Sigmoid colon (tissue), 4 donors: Measurements from ENCODE around the gene PTPRE.

Source experiments
- EP300 ChIP-seq, 4 donors: sonication (generic); formaldehyde crosslinking; IDR thresholded peaks; one replicate each; pipeline ENCODE4 v1.6.1; 2017; ENCODE audit warnings: antibody characterized with exemption in 4 of 4
- POLR2A ChIP-seq, 2 donors: fragments of 450-650 bp; IDR thresholded peaks; one replicate each; pipeline ENCODE4 v1.6.1; 2016; ENCODE audit warnings: antibody characterized with exemption in 2 of 2, mild to moderate bottlenecking in 2 of 2, moderate library complexity in 2 of 2
- POLR2AphosphoS5 ChIP-seq, 4 donors: sonication (generic); formaldehyde crosslinking; IDR thresholded peaks; one replicate each; pipeline ENCODE4 v1.6.1; 2017; ENCODE audit warnings: antibody characterized with exemption in 4 of 4
- TF ChIP-seq, protein P1 (sequence below), 4 experiments: fragments of 450-650 bp in 3 of 4; fragments of 200-600 bp in 1 of 4; IDR thresholded peaks; one replicate each; pipeline ENCODE4 v1.5.1; 2016 to 2019; ENCODE audit warnings: antibody characterized with exemption in 4 of 4, mild to moderate bottlenecking in 3 of 4, moderate library complexity in 2 of 4

DNA sequence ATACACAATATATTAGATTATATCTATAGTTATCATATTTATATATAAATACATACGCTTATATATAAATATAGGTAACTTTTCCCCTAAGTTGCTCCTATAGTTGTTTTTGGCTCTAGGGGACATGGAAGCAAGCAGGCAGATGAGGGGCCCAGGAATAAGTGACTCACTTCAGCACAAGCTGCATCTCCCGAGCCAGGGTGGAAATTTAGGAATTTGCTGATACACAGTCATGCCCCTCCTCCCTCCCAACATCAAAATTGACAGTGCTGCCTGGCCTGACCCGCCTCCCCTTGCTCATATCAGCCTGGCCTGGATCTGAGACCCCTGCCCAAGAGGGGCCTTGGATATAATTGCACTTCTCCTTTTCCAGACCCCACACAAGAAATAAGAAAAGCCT lies 185.6 kb downstream of the PTPRE start:
- no peak for TF ChIP-seq EP300 (IDR thresholded peaks at IDR 0.05)
- TF ChIP-seq, protein P1, sequence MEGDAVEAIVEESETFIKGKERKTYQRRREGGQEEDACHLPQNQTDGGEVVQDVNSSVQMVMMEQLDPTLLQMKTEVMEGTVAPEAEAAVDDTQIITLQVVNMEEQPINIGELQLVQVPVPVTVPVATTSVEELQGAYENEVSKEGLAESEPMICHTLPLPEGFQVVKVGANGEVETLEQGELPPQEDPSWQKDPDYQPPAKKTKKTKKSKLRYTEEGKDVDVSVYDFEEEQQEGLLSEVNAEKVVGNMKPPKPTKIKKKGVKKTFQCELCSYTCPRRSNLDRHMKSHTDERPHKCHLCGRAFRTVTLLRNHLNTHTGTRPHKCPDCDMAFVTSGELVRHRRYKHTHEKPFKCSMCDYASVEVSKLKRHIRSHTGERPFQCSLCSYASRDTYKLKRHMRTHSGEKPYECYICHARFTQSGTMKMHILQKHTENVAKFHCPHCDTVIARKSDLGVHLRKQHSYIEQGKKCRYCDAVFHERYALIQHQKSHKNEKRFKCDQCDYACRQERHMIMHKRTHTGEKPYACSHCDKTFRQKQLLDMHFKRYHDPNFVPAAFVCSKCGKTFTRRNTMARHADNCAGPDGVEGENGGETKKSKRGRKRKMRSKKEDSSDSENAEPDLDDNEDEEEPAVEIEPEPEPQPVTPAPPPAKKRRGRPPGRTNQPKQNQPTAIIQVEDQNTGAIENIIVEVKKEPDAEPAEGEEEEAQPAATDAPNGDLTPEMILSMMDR (IDR thresholded peaks at IDR 0.05), result no peak
- TF ChIP-seq POLR2A (IDR thresholded peaks at IDR 0.05), result no peak
- TF ChIP-seq POLR2AphosphoS5 (IDR thresholded peaks at IDR 0.05), result no peak
